ENCODE measurements around the gene PRDM4.

DNA sequence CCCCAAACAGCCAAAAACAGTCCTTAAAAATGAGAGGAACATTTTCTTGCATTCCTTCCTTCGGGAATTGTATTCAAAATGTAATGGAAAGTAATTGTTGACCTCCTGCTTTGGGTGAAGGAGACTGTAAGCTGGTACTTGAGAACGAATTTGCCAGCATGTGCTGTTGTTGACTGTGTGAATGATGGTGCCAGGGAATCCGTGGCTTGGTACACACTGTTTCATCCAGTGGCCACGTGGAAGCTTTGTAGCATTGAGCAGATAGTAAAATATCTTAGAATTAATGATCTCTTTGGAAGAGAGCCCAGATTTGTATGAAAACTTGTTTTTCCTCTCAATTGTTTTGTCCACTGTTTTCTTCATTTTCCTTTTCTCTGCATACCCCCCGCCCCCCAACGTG, 15.2 kb upstream of the PRDM4 start:
- TF ChIP-seq, protein P1, sequence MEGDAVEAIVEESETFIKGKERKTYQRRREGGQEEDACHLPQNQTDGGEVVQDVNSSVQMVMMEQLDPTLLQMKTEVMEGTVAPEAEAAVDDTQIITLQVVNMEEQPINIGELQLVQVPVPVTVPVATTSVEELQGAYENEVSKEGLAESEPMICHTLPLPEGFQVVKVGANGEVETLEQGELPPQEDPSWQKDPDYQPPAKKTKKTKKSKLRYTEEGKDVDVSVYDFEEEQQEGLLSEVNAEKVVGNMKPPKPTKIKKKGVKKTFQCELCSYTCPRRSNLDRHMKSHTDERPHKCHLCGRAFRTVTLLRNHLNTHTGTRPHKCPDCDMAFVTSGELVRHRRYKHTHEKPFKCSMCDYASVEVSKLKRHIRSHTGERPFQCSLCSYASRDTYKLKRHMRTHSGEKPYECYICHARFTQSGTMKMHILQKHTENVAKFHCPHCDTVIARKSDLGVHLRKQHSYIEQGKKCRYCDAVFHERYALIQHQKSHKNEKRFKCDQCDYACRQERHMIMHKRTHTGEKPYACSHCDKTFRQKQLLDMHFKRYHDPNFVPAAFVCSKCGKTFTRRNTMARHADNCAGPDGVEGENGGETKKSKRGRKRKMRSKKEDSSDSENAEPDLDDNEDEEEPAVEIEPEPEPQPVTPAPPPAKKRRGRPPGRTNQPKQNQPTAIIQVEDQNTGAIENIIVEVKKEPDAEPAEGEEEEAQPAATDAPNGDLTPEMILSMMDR (conservative IDR thresholded peaks at IDR 0.05 in 1 of 2, IDR thresholded peaks at IDR 0.05 in 1 of 2; ENCODE audit: low read depth in 1 of 2, low read length in 2 of 2): no peak
- no peak for TF ChIP-seq EZH2 (IDR thresholded peaks at IDR 0.05; ENCODE audit: low read length, missing control alignments)

Data from fibroblast of lung (primary cell).